ENCODE data around the gene CYP2E1.
"Not testable (repeated sequence)": the region's sequence is repeated elsewhere in the genome, so short reads cannot be mapped to it uniquely, and the experiment has no call there.

The CYP2E1 gene

DNA sequence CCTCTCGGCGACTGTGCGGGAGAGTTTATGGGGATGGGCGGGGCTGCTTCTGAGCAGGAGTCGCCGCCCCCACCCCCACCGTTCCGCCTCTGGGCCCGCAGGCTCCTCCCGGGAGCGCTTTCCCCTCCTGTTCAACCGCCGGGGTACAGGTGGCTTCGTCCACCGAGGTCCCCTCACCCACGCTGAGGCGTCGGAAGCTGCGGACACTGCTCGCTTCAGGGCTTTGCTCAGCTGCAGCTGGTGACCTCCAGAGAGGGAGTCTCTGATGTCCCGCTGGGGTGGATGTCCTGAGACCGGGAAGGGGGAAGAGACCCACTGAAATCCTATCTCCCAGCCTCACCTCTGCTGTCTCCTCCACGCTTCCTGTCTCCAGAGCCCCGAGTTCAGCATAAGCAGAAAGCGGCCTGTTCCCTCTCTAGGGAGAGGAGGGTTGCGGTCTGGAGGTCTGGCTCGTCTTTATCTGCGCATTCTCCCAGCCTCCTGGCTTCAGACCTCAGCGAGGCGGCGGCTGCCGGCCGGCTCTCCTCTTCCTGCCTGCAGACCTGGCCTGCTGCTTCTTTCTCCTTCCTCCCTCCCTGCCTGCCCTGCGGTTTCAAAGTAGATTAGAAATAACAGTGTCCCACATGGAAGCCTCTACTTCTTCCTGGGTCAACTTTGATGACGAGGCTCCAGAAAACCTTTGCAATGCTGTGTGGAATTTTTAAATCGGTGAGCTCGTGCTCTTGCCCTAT is 1.8 kb downstream of the CYP2E1 start:
- no peak for DNase-seq

DNA sequence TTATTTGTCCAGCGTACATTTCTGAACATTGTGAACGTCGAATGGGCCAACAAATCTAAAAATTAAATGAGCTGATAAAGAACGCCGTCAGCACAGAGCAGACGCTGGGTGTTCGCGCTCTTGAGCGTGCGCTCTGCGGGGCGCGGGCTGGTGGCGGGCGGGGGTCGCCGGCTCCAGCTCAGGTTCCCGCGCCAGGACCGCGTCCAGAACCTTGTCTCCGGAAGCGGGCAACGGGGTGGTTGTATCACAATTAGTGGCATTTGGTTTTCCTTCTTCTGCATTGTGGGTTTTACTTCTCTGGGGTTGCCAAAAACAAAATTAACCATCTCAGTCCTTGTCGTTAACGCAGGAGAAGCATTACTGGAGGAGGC is 2.4 kb downstream of the CYP2E1 start:
- no peak for DNase-seq

DNA sequence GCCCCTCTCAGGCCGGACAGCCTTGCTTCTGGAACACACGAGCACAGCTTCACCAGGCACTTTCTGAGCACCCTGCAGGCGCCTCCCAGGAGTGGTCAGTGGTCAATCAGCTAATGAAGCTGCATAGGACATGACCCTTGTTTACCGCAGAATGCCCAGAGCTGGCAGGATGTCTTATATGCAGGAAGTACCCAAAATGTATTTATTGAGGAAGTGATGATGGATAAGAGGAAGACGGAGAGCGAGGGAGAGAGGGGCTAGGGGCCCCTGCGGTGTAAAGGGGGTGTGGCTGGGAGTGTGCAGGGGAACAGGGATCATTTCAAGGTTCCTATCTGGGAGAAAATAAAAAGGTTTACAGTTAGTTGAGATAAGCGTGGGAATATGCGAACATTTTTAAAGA is 3.3 kb downstream of the CYP2E1 start:
- no peak for DNase-seq

DNA sequence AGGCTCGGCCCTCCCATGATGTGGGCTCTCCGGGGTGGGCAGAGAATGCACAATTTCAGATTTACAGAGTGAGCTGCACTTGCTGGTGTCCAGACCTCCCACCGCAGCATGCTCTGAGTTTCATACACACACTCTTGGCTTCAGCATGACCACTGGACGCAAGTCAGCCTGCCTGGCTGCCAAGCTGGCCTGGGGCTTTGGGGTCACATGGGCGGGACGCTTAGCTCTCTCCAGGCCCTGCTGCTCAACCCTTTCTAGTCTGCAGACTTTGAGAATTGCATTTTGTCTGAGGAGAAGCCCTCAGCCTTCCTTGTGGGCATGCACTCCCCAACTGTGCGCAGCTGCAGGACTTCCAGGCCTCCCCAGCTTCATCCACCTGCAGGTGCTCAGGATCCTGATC is 5.7 kb downstream of the CYP2E1 start:
- no peak for DNase-seq

DNA sequence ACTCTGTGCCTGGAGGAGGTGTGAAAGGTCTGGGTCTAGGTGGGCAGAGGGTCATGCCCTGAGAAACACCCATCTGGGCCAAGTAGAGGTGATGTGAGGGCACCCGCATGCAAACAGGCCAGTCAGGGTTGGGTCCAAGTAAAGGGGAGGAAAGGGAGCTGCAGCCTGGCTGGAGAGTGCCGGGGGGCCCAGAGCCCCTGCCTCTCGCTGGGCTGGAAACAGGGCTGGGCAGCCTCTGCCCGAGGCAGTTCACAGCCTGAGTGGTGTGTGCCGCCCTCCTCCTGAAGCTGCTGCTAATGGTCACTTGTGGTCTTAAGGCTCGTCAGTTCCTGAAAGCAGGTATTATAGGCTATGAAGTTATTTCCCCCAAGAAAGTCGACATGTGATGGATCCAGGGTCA is 7.3 kb downstream of the CYP2E1 start:
- no peak for DNase-seq

DNA sequence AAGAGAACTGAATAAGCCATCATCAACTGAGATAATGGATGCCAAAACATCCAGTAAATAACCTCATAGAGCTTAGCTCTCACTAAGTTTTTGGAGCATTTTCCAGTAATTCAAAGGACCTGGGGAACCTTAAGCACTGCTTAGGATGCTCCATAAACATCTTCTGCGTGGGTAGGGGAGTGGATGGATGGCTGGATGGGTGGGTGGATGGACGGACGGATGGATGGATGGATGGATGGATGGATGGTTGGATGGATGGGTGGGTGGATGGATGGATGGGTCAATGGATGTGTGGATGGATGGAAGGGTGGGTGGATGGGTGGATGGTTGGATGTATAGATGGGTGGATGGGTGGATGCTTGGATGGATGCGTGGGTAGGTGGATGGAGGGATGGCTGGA is 9.0 kb downstream of the CYP2E1 start:
- DNase-seq, result no peak

DNA sequence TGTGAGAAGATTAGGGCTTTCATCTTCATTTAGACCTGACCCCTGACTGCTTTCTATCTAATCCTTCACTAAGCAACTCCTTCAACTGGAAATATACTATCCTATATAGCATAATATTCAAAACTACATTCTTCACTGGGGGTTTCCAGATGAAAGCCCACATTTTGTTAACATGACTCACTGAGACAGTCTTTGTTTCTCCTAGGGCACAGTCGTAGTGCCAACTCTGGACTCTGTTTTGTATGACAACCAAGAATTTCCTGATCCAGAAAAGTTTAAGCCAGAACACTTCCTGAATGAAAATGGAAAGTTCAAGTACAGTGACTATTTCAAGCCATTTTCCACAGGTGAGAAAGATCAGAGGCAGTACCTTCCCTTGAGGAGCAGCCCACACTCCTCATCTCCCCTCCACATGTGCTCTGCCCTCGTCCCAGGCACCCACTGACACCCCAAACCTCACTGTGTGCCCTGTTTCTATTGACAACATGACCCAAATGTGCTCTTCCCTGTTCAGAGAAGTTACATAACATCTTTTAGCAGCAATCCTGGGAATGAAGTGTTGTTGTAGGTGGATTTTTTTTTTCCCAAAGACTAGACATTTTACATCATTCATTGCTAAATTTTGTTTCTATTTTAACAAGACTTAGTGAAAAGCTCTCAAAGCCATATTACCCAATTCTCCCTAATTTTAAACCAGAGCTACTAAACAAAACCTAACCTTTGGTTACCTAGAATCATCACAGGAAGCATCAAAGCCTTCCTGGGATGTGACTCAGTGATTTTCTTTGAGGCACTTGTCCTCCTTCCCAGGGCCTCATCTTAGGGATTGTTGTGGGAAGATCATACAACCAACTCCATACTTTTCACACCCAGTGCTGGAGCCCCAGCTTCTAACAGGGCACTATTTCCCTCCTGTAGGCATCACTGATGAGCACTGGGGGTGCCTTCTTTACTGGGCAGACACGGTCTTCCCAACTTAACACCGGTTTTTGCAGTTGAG is 10.7 kb downstream of the CYP2E1 start:
- no peak for DNase-seq

DNA sequence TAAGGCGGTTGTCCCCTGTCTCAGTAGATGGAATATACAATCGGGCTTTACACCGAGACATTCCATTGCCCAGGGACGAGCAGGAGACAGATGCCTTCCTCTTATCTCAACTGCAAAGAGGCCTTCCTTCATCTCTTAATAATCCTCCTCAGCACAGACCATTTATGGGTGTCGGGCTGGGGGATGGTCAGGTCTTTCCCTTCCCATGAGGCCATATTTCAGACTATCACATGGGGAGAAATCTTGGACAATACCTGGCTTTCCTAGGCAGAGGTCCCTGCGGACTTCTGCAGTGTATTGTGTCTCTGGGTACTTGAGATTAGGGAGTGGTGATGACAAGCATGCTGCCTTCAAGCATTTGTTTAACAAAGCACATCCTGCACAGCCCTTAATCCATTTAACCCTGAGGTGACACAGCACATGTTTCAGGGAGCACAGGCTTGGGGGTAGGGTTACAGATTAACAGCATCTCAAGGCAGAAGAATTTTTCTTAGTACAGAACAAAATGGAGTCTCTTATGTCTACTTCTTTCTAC is 14.3 kb downstream of the CYP2E1 start:
- DNase-seq, result not testable (repeated sequence)

DNA sequence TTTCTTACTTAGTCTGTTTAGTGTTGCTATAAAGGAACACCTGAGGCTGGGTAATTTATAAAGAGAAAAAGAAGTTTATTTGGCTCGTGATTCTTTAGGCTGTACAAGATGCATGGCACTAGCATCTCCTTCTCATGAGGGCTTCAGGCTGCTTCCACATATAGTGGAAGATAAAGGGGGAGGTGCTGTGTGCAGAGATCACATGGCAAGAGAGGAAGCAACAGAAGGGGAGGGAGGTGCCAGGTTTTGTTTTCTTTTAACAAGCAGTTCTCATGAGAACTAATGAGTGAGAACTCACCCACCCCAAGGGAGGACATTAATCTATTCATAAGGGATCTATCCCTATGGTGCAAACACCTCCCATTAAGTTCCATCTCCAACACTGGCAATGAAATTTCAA is 17.3 kb downstream of the CYP2E1 start:
- no peak for DNase-seq

DNA sequence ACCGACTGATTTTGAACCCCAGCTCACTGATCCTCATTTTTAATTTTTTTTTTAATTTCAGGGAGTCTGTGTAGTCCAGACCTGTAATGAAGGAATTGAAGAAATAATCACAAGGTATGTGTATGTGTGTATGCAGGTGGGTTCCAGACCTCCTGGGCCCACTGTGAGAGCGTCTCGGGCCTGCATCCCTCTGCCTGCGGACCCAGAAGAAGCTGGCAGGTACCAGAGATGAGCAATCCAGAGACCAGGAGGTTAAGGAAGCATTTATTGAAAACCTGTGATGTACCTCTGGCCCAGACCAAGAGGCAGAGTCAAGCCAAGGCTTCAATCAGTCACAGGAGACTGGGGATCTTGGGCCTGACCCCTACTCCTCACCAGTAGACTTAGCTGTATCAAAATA is 27.4 kb downstream of the CYP2E1 start:
- no peak for DNase-seq

DNA sequence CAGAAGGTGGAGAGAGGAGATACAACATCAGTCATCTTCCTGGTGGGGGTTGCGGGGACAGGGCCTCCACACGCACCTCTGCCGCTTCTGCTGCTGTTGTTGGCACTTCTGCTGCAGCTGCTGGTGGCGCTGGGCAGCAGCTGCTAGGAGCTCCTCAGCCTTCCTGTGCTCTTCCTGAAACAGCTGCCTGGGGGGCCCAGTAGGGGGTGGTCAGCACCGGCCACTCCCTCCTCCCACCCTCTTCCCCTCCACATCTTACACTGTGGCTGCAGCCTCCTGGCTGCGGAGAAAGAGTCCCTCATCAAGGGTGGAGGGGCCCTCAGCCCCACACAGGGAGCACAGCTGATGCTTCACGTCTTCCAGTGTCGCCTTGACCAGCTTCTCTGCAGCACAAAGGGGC is 28.4 kb downstream of the CYP2E1 start:
- DNase-seq, result no peak

DNA sequence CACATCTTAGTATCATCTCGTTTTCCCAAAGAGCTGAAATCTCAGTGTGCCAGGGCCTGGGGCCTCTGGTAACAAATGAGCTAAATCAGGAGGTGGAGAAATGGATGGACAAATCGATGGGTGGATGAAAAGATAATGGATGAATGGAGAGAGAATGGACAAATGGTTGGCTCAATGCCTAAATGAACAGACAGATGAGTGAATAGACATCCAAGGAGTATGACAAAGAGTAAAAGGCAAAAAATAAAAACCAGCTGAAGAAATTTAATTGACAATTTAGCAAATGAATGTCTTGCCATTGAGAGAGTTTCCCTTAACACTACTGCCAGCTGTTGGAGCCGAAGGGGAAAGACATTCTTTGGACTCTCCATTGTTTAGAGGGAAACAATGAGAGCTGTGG is 30.2 kb downstream of the CYP2E1 start:
- no peak for DNase-seq

DNA sequence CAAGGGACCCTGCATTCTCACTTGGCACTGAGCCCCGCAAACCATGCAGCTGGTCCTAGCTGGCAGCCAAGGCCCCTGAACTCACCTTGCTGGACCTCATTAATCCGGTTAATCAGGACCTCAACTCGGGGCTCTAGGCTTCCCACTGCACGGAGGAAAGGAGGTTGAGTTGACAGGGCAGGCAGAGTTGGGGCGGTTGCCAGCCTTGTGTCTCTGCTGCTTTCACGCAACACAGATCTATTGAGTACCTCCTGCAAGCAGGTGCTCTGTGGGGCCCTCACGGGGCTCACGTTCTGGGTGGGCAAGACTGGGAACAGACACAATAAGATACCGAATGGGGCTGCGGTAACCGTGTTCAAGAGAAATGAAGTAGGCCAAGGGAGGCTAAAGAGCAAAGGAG is 32.1 kb downstream of the CYP2E1 start:
- no peak for DNase-seq

DNA sequence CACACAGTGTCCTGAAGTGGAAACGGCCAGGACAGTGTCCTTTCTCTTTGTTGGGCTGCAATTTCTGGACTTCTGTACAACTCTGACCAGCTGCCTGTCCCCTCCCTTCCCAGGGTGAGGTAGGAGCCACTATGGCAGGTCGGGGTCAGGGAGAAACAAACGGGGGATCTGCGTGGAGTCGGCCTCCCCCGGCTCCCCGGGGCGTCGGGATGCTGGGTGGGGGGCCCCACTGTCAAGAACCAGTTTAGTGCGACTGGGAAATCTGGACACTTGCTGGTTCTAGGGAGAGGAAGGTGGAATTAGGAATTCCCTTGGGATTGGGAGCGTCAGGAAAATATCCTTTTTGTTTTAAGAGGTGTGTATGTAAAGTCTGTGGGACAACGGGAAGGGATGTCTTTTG is 37.7 kb downstream of the CYP2E1 start:
- no peak for DNase-seq

DNA sequence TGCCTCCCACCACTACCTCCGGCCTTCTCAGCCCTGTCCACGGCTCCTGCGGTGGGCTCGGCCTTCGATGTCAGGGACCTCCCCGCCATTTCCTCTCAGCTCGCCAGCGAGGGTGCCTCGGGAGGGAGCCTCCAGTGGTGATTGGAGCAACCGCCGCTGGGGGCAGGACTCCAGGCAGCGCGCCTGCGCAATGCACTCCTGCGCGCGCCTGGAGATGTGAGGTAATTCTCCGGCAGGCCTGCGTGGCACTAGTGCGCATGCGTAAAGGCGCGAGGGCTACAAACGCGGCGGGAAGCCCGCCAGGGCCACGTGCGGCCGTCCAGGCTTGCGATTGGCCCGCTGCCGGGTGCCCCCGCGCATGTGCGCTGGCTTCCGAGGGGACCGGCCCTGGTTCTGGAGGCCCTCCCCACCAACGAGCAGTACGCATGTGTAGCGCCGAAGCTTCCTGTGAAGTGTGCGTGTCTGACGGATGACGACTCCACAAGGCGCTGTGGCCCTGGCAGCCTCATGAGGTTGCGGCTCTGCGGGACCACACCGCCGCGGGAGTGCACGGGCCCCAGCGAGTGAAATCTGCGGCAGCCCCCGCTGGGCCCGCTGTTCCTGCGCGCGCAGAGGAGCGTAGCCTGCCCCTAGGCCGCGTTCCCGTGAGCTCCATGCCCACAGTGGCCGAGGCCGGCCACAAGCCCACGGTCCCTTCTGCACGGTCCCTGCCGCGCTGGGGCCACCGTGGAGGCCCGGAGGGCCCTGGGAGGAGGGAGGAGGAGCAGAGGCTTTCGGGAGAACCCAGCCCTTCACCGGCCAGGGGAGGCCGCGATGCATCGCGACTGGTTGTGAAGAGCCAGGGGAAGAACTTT is 38.5 kb downstream of the CYP2E1 start, which contains the start of gene SYCE1:
Gene SYCE1, minus strand, starts transcription at position 143 of the 854 bp plus-strand sequence. Its CDS starts 54 bp downstream, at position 89.
- DNase-seq, result no peak

DNA sequence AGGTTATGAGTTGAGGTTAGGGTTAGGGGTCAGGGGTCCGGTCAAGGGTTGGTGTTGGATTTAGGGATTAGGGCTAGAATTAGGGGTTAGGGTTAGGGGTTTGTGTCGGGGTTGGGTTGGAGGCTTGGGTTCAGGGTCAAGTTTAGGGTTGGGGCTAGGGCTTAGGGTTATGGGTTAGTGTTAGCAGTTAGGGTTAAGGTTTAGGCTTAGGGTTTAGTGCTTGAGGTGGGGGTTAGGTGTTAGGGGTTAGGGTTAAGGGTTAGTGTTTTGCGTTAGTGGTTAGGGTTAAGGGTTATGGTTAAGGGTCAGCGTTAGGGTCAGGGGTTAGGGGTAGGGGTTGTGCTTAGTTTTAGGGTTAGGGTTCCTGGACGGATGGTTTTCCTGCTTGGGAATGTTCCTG is 40.0 kb downstream of the CYP2E1 start:
- DNase-seq, result no peak

DNA sequence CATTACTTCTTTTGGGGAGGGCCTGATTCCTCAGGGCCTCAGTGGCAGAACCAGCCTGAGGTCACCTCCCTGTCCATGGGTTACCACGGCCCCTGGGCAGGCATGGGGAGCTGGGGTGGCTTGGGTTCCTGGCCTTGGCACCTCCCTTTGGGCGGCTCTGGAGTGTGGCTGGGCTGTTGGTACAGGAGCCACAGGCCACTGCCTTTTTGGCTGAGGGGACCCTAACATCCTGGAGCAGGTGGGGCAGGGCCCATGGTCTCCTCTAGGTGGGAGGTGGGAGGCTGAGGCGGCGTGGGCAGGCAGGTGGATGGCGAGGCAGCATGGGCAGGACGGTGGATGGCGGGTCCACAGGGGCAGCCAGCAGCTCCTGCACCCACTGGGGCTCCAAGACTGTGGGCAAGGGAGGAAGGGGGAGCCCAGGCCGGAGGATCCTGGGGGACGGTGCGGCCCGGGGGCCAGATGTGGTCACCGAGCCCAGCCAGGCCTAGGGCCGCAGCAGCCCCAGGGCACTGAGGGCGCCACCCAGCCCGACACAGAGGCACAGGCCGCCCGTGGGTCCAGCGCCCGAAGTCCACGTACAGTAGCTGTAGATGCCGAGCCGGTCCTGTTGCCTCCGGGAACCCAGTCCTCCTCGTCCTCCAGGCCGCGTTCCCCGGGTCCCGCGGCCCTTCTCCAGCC is 40.6 kb downstream of the CYP2E1 start:
- DNase-seq, result no peak

DNA sequence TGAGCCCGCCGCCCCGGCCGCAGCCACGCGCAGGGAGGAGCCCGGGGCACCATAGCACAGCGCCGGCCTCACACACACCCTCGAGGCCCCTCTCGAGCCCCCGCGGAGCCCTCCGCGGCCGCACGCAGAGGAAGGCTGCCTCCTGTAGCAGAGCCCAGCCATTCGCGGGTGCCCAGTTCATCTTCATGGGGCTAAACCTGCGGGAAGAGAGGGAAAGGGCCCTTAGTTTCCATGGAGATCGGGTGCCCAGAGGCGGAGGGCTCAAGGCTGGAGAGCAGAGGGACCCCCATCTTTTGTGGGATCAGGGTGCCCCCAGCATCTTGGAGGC is 41.1 kb downstream of the CYP2E1 start:
- DNase-seq, result no peak

DNA sequence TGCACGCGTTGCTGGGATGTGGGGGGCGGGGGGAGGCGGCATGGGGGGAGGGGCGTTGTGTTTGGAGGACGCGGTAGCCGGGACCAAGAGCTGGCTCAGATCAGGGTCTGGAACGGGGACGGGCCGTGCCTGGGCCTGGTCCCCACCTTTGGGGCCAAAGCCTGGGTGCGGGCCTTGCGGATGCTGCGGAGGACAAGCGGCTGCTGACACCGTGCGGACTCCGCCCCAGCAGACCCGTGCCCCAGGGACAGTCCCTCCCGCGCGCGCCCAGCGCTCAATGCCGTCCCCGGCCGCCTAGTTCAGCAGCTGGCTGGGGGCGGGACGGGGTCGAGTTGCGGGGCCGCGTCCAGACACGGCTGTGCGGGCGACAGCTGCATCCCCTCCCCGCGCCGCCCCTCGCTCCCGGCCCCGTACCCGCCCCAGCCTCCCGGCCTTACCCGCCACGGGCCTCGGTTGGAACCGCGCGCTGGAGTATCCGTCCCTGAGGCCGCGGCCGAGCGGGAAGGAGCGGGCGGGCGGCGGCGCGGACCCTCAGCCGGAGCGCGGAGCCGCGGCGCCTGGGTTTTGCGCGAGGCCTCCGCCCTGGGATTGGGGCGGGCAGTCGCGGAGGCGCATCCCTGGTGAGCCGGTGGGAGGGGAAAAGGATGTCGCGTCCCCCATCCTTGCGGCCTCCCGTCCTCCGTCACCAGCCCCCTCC is 41.8 kb downstream of the CYP2E1 start:
- not testable (repeated sequence) for DNase-seq

DNA sequence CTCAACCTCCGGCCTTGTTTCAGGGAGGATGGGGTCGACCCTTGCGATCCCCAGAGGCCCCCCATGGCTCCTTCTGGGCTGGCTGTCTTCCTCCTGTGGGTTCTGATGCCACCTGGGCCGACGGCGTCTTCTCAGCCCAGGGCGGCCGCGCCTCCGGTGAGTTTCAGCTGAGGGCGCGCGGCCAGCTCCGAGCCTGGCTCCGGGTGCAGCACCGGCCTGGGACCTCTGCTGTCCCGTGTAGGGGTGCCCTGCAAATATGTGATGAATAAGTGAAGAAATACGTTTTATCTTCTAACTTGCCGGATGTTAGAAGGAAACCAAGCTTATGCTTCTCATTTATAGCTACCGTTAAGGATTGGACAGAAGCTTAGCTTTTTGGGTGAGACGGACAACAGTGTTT is 42.6 kb downstream of the CYP2E1 start:
- not testable (repeated sequence) for DNase-seq

DNA sequence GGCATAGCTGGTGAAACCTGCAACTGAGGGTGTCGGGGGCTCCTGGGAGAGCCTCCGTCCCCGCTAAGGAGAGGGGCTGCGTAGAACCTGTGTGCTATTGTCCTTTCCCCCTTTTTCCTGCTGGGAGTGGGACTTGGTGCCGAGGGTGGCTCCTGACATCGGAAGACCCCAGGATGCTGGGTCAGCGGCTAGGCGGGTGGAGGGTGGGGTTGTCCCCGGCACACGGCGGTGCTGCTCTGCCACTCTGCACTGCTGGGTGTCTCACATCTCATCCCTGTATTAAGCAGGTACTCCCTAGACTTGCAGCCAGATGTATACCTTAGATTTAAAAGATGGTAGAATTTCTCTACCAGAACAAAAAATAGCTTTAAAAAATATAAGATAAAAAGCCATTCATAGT is 44.9 kb downstream of the CYP2E1 start:
- DNase-seq, result not testable (repeated sequence)

DNA sequence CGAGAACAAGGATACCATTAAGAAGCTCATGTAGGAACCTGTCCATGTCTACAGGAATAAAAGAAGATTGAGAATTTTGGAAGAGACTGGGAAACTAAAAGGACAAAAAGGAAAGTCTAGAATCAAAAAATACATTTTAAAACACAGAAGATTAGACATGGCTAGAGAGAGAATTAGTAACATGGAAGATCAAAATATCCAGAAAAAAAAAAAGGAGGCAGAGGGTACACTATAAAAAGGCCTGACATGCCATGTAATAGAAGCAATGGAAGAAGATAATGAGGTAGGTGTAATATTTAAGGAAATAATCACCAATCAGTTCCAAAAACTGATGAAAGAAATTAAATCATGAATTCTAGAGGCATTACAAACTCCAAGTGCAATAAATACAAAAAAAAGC is 46.3 kb downstream of the CYP2E1 start:
- not testable (repeated sequence) for DNase-seq

All from NCI-H1092 (cell line).